CD4-positive, alpha-beta T cell treated with Interleukin-1 beta for 1 hour (primary cell): Measurements from ENCODE around the gene ARMC5.
"Not testable (repeated sequence)": the region's sequence is repeated elsewhere in the genome, so short reads cannot be mapped to it uniquely, and the experiment has no call there.

ENCODE experiments used
- DNase-seq, 2 donors: peaks; one replicate each; pipeline ENCODE4 v3.0.0-alpha.2; 2020 to 2022

Gene ARMC5

GRCh38 chr16:31458844-31459686 is at the start of gene ARMC5:
Gene ARMC5, plus strand, starts transcription at chr16:31459501. Its CDS starts 24 bp downstream, at chr16:31459525.
- peak; percentile 97 to 98 for DNase-seq

DNA sequence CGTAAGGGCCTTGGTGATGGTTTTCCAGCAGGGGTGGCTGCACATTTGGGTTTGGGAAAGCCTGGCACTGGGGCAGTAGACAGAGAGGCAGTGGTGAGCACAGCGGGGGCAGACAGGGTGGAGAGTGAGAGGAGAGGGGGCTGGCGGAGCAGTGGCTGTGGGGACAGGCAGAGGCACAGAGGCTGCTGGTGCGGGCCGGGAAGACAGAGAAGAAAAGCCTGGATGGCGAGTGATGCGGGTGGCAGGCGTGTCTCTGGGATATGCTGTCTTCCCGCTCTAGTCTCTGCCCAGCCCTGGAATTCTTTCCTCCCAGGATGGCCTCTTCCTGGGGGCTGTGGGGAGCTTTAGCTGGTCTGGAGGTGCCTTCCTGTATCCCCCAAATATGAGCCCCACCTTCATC is 49.2 kb upstream of the ARMC5 start:
- DNase-seq, result no peak

DNA sequence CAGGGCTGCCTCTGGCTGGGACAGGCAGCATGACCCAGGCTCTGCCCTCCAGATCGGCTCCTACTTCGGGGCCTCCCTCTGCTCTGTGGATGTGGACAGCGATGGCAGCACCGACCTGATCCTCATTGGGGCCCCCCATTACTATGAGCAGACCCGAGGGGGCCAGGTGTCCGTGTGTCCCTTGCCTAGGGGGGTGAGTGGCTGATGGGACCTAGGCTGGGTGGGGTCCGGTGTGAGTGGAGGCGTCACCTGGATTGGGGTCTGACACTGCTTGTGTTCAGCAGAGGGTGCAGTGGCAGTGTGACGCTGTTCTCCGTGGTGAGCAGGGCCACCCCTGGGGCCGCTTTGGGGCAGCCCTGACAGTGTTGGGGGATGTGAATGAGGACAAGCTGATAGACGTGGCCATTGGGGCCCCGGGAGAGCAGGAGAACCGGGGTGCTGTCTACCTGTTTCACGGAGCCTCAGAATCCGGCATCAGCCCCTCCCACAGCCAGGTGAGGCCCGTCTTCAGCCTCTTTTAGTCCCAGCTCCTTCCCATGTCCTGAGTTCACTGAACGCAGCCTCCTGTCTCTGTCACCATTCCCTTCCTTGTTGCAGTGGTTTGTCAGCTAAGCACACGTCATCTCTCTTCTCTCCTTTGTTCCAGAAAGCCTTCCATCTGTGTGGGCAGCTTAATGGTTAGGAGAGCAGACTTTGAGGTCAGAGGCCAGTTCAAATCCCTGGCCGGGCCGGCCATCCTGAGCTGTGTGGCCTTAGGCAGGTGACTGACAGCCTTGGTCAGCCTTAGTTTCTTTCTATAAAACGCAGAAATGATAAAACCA is 48.1 kb upstream of the ARMC5 start:
- DNase-seq, result no peak

DNA sequence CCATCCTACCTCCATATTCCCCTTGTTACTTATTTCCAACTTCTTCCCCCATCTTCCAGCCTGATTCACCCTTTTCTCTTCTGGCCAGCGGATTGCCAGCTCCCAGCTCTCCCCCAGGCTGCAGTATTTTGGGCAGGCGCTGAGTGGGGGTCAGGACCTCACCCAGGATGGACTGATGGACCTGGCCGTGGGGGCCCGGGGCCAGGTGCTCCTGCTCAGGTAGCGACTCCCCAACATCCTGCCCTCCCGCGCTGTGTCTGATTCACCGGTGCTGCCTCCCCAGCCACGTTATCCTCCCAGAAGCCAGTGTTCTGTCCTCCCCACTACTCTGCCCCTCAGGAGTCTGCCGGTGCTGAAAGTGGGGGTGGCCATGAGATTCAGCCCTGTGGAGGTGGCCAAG is 46.6 kb upstream of the ARMC5 start:
- DNase-seq, result no peak

GRCh38 chr16:31413381-31413780 is 45.9 kb upstream of the ARMC5 start:
- DNase-seq, result no peak

GRCh38 chr16:31413943-31414342 is 45.4 kb upstream of the ARMC5 start:
- no peak for DNase-seq

- no peak for DNase-seq
Observed at GRCh38 chr16:31414706-31415105, 44.6 kb upstream of the ARMC5 start.

DNA sequence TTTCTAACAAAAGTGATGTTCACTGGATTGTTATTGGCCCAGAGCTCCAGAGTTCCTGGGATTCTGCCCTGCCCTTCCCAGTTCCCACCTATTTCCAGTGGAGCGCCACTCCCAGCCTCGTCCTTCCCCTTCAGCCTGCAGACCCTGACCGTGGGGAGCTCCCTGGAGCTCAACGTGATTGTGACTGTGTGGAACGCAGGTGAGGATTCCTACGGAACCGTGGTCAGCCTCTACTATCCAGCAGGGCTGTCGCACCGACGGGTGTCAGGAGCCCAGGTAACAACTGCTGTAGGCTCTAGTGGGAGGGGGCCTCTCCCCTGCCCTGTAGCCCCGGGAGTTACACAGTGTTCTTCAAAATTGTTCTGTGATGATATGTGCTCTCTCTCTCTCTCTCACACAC is 42.9 kb upstream of the ARMC5 start:
- DNase-seq, result no peak

DNA sequence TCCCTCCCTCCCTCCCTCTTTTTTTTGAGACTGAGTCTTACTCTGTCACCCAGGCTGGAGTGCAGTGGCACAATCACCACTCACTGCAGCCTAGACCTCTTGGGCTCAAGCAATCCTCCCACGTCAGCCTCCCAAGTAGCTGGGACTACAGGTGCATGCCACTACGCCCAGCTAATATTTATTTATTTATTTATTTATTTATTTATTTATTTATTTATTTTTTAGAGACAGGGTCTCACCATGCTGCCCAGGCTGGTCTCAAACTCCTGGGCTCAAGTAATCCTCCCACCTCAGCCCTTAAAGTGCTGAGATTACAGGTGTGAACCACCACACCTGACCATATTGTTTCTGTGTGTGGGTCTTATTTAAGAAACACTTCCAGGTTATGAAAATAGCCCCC is 42.3 kb upstream of the ARMC5 start:
- DNase-seq, result not testable (repeated sequence)

DNA sequence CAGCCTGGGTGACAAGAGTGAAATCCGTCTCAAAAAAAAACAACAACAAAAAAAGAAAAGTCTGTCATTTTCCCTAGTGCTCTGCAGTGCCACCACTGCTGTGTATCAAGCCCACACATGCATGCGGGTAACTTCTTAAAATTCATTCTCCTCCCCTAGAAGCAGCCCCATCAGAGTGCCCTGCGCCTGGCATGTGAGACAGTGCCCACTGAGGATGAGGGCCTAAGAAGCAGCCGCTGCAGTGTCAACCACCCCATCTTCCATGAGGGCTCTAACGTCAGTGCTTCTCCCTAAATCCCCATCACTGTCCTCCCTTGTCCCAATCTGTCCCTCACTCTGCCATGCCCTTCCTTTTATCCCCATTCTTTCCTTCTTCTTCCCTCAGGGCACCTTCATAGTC is 41.4 kb upstream of the ARMC5 start:
- no peak for DNase-seq

DNA sequence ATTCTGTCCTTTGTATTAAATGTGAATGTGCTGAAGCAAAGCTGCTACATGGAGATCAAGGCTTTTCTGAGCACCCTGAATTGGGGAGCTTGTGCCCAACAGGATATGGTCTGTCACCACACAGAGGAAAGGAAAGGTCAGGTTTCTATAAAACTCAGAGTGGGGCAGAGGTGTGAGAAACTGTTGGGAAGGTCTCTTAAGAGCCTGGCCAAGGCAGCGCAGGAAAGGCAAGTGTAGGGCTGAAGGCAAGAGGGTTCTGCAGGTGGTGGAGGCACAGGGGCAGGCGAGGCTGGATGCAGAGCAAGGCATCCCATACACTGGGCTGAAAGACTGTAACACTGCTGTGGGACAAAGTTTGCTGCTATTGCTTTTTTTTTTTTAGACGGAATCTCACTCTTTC is 39.3 kb upstream of the ARMC5 start:
- DNase-seq, result no peak

GRCh38 chr16:31421587-31421986 is 37.7 kb upstream of the ARMC5 start:
- DNase-seq, result peak; percentile 26 to 36

GRCh38 chr16:31423241-31423640 is 36.1 kb upstream of the ARMC5 start:
- no peak for DNase-seq

GRCh38 chr16:31423801-31424200 is 35.5 kb upstream of the ARMC5 start:
- DNase-seq, result no peak

- peak; percentile 75 to 80 for DNase-seq
Observed at GRCh38 chr16:31427441-31428278, 31.6 kb upstream of the ARMC5 start.

DNA sequence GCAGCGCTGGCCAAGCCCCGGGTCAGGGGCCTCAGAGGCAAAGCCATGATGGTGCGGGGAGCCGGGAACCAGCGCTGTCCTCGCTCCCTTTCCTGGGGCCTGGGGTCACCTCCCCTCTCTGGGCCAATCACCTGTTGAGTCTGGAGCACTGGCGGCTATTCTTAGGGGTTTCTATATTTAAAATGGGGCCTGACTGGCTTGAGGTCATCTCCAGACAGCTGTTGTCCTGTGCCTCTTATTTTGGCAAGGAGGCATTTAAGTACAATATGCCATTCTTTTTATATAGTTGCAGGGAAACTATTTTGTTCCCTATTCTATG is 31.1 kb upstream of the ARMC5 start, which contains the start of gene COX6A2:
Gene COX6A2, minus strand, starts transcription at position 82 of the 319 bp plus-strand sequence. Its CDS starts 35 bp downstream, at position 47.
- no peak for DNase-seq

GRCh38 chr16:31428638-31429247 is 30.6 kb upstream of the ARMC5 start:
- DNase-seq, result no peak

DNA sequence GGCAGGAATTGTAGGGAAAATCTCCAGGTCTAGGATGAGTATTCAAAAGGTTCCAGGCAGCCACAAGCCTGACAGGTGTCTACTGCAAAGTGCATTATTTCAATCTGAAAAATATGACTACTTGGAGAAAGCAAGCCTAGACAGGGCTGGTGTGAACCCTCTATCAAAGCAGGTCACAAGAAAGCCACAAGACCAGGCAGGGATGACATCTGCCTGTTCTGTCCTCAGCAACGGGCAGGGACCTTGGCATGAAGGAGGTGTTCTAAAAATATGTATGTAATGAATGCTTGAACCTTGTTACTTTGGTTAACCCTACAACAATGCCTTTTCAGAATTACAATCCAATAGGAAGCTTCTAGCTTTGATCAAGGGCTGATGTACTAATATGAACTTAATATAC is 30.0 kb upstream of the ARMC5 start:
- no peak for DNase-seq

DNA sequence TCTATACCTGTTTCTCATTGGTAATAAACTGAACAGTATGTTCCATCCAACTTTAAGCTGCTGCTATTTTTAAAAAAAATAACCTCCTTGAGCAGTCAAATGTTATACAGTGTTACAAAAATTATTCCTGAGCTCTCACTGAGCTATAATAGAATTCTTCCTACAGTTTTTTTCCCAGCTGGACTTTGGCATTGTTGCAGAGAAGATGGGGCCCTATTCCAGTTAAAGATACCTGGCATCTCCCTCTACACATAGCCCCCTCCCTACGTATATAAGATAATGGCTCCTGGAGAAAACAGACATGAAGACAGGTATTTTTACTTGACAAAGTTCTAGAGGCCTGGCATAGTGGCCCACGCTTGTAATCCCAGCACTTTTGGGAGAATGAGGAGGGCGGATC is 29.5 kb upstream of the ARMC5 start:
- DNase-seq, result no peak

DNA sequence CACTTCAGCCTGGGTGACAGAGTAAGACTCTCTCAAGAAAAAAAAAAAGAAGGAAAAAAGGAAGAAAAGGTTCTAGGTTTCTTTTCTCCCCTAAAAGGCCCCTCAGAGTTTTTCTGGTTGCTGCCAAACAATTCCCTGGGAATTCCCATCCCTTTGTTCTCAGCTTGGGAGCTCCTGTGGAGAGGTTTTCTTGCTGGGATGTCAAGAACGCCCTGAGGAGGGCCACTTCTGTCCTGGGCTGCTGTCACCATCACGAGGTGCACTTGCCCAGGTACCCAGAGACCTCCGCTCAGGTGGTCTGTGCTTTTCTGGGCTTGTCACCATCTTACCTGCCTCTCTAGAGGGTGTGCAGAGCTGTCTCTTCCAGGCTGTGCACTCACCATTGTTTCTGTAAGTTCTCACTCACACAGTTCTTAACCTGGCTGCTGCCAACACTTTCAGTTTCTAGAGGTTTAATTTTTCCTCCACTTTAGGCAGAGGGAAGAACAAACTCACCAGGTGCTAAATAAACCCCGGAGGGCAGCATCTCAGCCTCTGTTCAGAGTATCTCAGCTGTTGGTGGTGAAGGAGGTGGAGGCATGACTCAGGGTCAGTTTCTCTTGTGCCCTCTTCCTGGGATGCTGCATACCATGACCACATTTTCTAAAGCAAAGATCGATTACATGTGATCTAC is 28.8 kb upstream of the ARMC5 start:
- DNase-seq, result no peak

GRCh38 chr16:31435341-31436220 is 23.7 kb upstream of the ARMC5 start:
- DNase-seq, result no peak
